Mucosa of descending colon (tissue), 3 donors: ENCODE data around the gene AMBRA1. TPM values are rescaled to one million over a fixed set of nuclear protein-coding genes. Genes with fewer than 3 reads are reported as not detected.

Source experiments
- ATAC-seq: fragments of 200-7000 bp; cut with Tn5 transposase; one replicate; pipeline ENCODE4 v1.9.1; 2020; ENCODE audit warnings: mild to moderate bottlenecking, moderate library complexity
- DNase-seq, 3 donors: peaks; one replicate each; pipeline ENCODE4 v3.0.0-alpha.2; 2020
- H3K36me3 ChIP-seq: fragments of 200-600 bp; one replicate; pipeline ENCODE4 v1.8.0; 2021; ENCODE audit warnings: low read depth, mild to moderate bottlenecking
- H3K4me1 ChIP-seq: fragments of 200-600 bp; one replicate; pipeline ENCODE4 v1.8.0; 2021; ENCODE audit warnings: low read depth, mild to moderate bottlenecking
- H3K4me3 ChIP-seq: fragments of 200-600 bp; one replicate; pipeline ENCODE4 v1.8.0; 2021; ENCODE audit warnings: mild to moderate bottlenecking
- H3K9me3 ChIP-seq: fragments of 200-600 bp; one replicate; pipeline ENCODE4 v1.8.0; 2021; ENCODE audit warnings: mild to moderate bottlenecking
- CTCF ChIP-seq: fragments of 200-600 bp; IDR thresholded peaks from one replicate; pipeline ENCODE4 v1.8.0; 2022; ENCODE audit warnings: antibody characterized with exemption, mild to moderate bottlenecking
- intact Hi-C, 2 donors: fragments of 100-400 bp; cut with DNase I in 1 of 2; cut with micrococcal nuclease in 1 of 2; formaldehyde crosslinking; loops; one replicate each; pipeline versions ENCODE4 v1.11.0 to v1.11.1; 2022; cut with DNase I, micrococcal nuclease
- total RNA-seq, 3 donors: library from RNA; stranded (reverse); fragmentation: NEBNext Ultra II Directional in 2 of 3; extraction: Animal tissue kit (Norgen Biotek cat#: 25700) in 2 of 3; gene quantifications; one replicate each; pipeline versions ENCODE4 v1.2.1 to v1.2.4, GENCODE V29; 2021 to 2023
- donor health status: DM: no; HTN: no; CAD: no; lungs with moderate emphysema.
- donor health status: DM: no; HTN: no; CAD: no.
- donor health status: DM: no; HTN: yes; CAD: no.

The AMBRA1 gene
- total RNA-seq, 3 donors from 2014 or later, result 42.0 to 46.7 (median 45.2) TPM

- H3K9me3 ChIP-seq, result no peaks in the 10 kb centered on the region
- intact Hi-C loops, result no loop called here
- no peak overlapping the region for H3K4me3 ChIP-seq
- no peak for TF ChIP-seq CTCF
- ATAC-seq (no peak), DNase-seq (peak in 1 of 3 donors; percentile 13)
- H3K36me3 ChIP-seq, result no peaks in the 10 kb centered on the region
- H3K4me1 ChIP-seq, result no peaks in the 10 kb centered on the region
Observed at GRCh38 chr11:46445920-46446771, 147.7 kb downstream of the AMBRA1 start.

GRCh38 chr11:46445192-46445919 lies 148.5 kb downstream of the AMBRA1 start:
- ATAC-seq, result no peak
- no peak for TF ChIP-seq CTCF
- no peak for DNase-seq
- Histone ChIP-seq H3K4me1 (no peaks in the 10 kb centered on the region), H3K9me3 (no peaks in the 10 kb centered on the region), H3K4me3 (no peak overlapping the region), H3K36me3 (no peaks in the 10 kb centered on the region)
- intact Hi-C loops, result no loop called here

GRCh38 chr11:46444305-46444704 lies 149.5 kb downstream of the AMBRA1 start:
- no peaks in the 10 kb centered on the region for H3K36me3 ChIP-seq
- no peak overlapping the region for H3K4me3 ChIP-seq
- ATAC-seq, result no peak
- intact Hi-C loops, result no loop called here
- no peak for TF ChIP-seq CTCF
- no peaks in the 10 kb centered on the region for H3K9me3 ChIP-seq
- no peaks in the 10 kb centered on the region for H3K4me1 ChIP-seq
- DNase-seq, result no peak

- ATAC-seq (peak; percentile 51), DNase-seq (no peak)
- no peak for TF ChIP-seq CTCF
- Histone ChIP-seq H3K4me3 (no peak overlapping the region), H3K4me1 (peaks cover 3% of the 10 kb centered on the region), H3K9me3 (no peaks in the 10 kb centered on the region), H3K36me3 (no peaks in the 10 kb centered on the region)
- intact Hi-C loops, result no loop called here
Observed at GRCh38 chr11:46438211-46438610, 155.6 kb downstream of the AMBRA1 start.

GRCh38 chr11:46437122-46437689 lies 156.6 kb downstream of the AMBRA1 start:
- no peak for DNase-seq
- Histone ChIP-seq H3K4me1 (peaks cover 3% of the 10 kb centered on the region), H3K9me3 (no peaks in the 10 kb centered on the region), H3K4me3 (no peak overlapping the region), H3K36me3 (no peaks in the 10 kb centered on the region)
- ATAC-seq, result no peak
- TF ChIP-seq CTCF, result no peak
- intact Hi-C loops, result no loop called here
